A673 (cell line): ENCODE data around the gene NEMP2. TPM values are rescaled to one million over a fixed set of nuclear protein-coding genes. Genes with fewer than 3 reads are reported as not detected.

Experiments
- BruUV-seq: library from RNA; stranded (reverse); fragments of 400-500 nt; replicated peaks from 2 replicates; lab custom pipeline; 2021; lab: Mats Ljungman, UMichigan
- CTCF ChIA-PET: fragments of 300-600 bp; sonication (Branson Sonifier 250); formaldehyde crosslinking; loops from one replicate; lab custom pipeline; 2022; ENCODE audit warnings: antibody characterized with exemption; lab: Charles Lee
- POLR2A ChIA-PET: fragments of 300-600 bp; sonication (Branson Sonifier 250); formaldehyde crosslinking; loops from one replicate; lab custom pipeline; 2022; ENCODE audit warnings: antibody characterized with exemption; ENCODE audit not compliant: low non-redundant PET; lab: Charles Lee
- DNase-seq: peaks from one replicate; pipeline ENCODE4 v3.0.0-alpha.2; 2015; ENCODE audit warnings: low spot score
- H3K27ac ChIP-seq: fragments of 200-600 bp; sonication (generic); 2 replicates; pipeline ENCODE4 v1.5.1; 2016; ENCODE audit warnings: mixed run types, low read depth, mild to moderate bottlenecking, mixed read lengths, antibody characterized with exemption, low read length; ENCODE audit not compliant: poor library complexity, severe bottlenecking
- H3K27me3 ChIP-seq: fragments of 200-600 bp; sonication (generic); replicated peaks from 2 replicates; pipeline ENCODE4 v1.6.1; 2017; ENCODE audit warnings: mixed run types, low read depth, mild to moderate bottlenecking, mixed read lengths, antibody characterized with exemption, low read length; ENCODE audit not compliant: insufficient read depth, poor library complexity
- H3K36me3 ChIP-seq: fragments of 200-600 bp; sonication (generic); 2 replicates; pipeline ENCODE4 v1.6.1; 2016; ENCODE audit warnings: mixed run types, mild to moderate bottlenecking, mixed read lengths, antibody characterized with exemption, low read length; ENCODE audit not compliant: insufficient read depth, poor library complexity, severe bottlenecking
- H3K4me1 ChIP-seq: fragments of 200-600 bp; sonication (generic); 2 replicates; pipeline ENCODE4 v1.6.1; 2017; ENCODE audit warnings: mixed run types, mild to moderate bottlenecking, mixed read lengths, antibody characterized with exemption, low read length; ENCODE audit not compliant: insufficient read depth, poor library complexity, severe bottlenecking
- H3K4me3 ChIP-seq: fragments of 200-600 bp; sonication (generic); 2 replicates; pipeline ENCODE4 v1.5.1; 2016; ENCODE audit warnings: low read depth, mixed run types, mild to moderate bottlenecking, mixed read lengths, low read length; ENCODE audit not compliant: poor library complexity, severe bottlenecking
- H3K9me3 ChIP-seq: fragments of 200-600 bp; sonication (generic); 2 replicates; pipeline ENCODE4 v1.6.1; 2016; ENCODE audit warnings: mixed run types, low read depth, mild to moderate bottlenecking, mixed read lengths, antibody characterized with exemption, low read length; ENCODE audit not compliant: poor library complexity, severe bottlenecking
- CTCF ChIP-seq: fragments of 300-800, 200-600 bp; sonication (generic); conservative IDR thresholded peaks from 2 replicates; pipeline ENCODE4 v1.5.1; 2017; ENCODE audit warnings: low read depth, mild to moderate bottlenecking, antibody characterized with exemption, low read length, moderate library complexity, mixed read lengths
- EZH2 ChIP-seq: fragments of 200-600 bp; sonication (generic); IDR thresholded peaks from 2 replicates; pipeline ENCODE4 v1.6.1; 2017; ENCODE audit warnings: borderline replicate concordance, low read depth, mild to moderate bottlenecking, mixed read lengths, antibody characterized with exemption, low read length; ENCODE audit not compliant: poor library complexity, severe bottlenecking
- intact Hi-C: fragments of 100-400 bp; cut with micrococcal nuclease; formaldehyde crosslinking; loops from one replicate; pipeline ENCODE4 v1.10.0; 2022; ENCODE audit not compliant: unreplicated experiment
- total RNA-seq: library from RNA; stranded (reverse); gene quantifications from 2 replicates; pipeline ENCODE4 v1.2.3, GENCODE V29; 2021

NEMP2 gene
- total RNA-seq, 1 experiment from 2014 or later = 12.6 TPM

DNA sequence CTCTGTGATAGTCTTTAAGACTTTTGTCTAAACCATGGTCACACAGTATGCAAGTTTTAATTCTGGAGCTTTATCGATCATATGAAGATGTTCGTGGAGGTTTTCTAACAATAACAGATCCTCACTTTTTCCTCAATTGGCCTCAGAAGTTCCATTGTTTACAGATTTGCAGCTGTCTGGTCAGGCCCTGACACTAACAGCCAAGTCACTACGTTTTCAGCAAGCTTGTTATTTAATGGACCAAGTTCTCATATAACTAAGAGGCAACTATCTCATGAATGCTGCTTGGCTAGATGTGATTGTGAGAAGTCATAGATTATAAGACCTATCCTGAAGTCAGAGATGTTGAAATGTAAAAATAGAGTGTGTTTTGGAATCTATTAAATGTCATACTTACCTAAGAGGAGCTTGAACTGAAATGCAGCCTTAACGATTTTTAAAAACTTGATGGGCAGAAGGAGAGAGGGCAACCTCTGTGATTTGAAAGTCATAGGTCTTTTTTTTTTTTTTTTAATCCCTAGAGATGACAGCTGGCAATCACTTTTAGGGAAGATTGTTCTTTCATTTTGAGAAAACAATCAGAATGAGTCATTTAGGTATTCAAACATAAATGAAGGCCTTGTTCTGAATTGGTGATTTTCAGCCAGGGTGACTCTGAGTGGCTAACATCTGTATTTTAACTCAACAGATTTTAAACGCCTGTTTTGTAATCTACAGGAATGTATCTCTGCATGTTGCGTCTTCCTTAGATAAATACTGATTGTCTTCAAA lies 48.4 kb upstream of the NEMP2 start:
- POLR2A ChIA-PET = no interaction called here
- Histone ChIP-seq H3K9me3 (no peaks in the 10 kb centered on the region), H3K36me3 (no peaks in the 10 kb centered on the region), H3K27me3 (no peaks in the 10 kb centered on the region), H3K27ac (no peak overlapping the region), H3K4me3 (no peak overlapping the region), H3K4me1 (no peaks in the 10 kb centered on the region)
- intact Hi-C loops = no loop called here
- no peak for TF ChIP-seq EZH2
- TF ChIP-seq CTCF = no peak
- no peak for DNase-seq
- CTCF ChIA-PET = interaction anchor here (0.6 kb wide), 1 partner anchor 168 kb away, joined by 3 read pairs; no protein-coding TSS in a partner anchor
- BruUV-seq = no TSS peak

- CTCF ChIA-PET = no interaction called here
- intact Hi-C loops = no loop called here
- Histone ChIP-seq H3K36me3 (no peaks in the 10 kb centered on the region), H3K4me1 (no peaks in the 10 kb centered on the region), H3K4me3 (no peak overlapping the region), H3K27me3 (no peaks in the 10 kb centered on the region), H3K27ac (no peak overlapping the region), H3K9me3 (no peaks in the 10 kb centered on the region)
- POLR2A ChIA-PET = no interaction called here
- no peak for TF ChIP-seq CTCF
- no peak for TF ChIP-seq EZH2
- no TSS peak for BruUV-seq
- no peak for DNase-seq
Observed at GRCh38 chr2:190582019-190582418, 47.5 kb upstream of the NEMP2 start.

- no TSS peak for BruUV-seq
- Histone ChIP-seq H3K4me1 (no peaks in the 10 kb centered on the region), H3K4me3 (no peak overlapping the region), H3K27ac (no peak overlapping the region), H3K9me3 (no peaks in the 10 kb centered on the region), H3K36me3 (no peaks in the 10 kb centered on the region), H3K27me3 (no peaks in the 10 kb centered on the region)
- no peak for DNase-seq
- TF ChIP-seq EZH2 = no peak
- TF ChIP-seq CTCF = no peak
- intact Hi-C loops = no loop called here
- CTCF ChIA-PET = no interaction called here
- POLR2A ChIA-PET = no interaction called here
Observed at GRCh38 chr2:190579915-190580846, 45.7 kb upstream of the NEMP2 start.
